ENCODE measurements around the gene PSAT1.

Gene PSAT1

GRCh38 chr9:78365748-78366697 lies 69.1 kb downstream of the PSAT1 start:
- peaks cover 18% of the 10 kb centered on the region for H3K27me3 Mint-ChIP-seq
- H3K4me3 Mint-ChIP-seq = no peak overlapping the region
- ATAC-seq (no peak), DNase-seq (no peak)
- no peaks in the 10 kb centered on the region for H3K4me1 Mint-ChIP-seq
- no peak overlapping the region for H3K27ac Mint-ChIP-seq
- no peaks in the 10 kb centered on the region for H3K9me3 Mint-ChIP-seq

- DNase-seq (no peak), ATAC-seq (no peak)
- H3K27ac Mint-ChIP-seq = no peak overlapping the region
- no peaks in the 10 kb centered on the region for H3K9me3 Mint-ChIP-seq
- no peaks in the 10 kb centered on the region for H3K4me1 Mint-ChIP-seq
- peaks cover 21% of the 10 kb centered on the region for H3K27me3 Mint-ChIP-seq
- H3K4me3 Mint-ChIP-seq = no peak overlapping the region
These were observed 69.9 kb downstream of the PSAT1 start for GRCh38 chr9:78366827-78367226.

GRCh38 chr9:78368236-78368635 lies 71.3 kb downstream of the PSAT1 start:
- Mint-ChIP-seq H3K27me3 (peaks cover 29% of the 10 kb centered on the region), H3K4me1 (no peaks in the 10 kb centered on the region), H3K27ac (no peak overlapping the region), H3K9me3 (no peaks in the 10 kb centered on the region), H3K4me3 (no peak overlapping the region)
- DNase-seq = no peak
- ATAC-seq = no peak

GRCh38 chr9:78369639-78370219 lies 72.8 kb downstream of the PSAT1 start:
- no peak for ATAC-seq
- H3K27ac Mint-ChIP-seq = no peak overlapping the region
- no peaks in the 10 kb centered on the region for H3K4me1 Mint-ChIP-seq
- no peak overlapping the region for H3K4me3 Mint-ChIP-seq
- H3K27me3 Mint-ChIP-seq = peaks cover 33% of the 10 kb centered on the region
- DNase-seq = peak; percentile 22 to 39
- H3K9me3 Mint-ChIP-seq = no peaks in the 10 kb centered on the region

GRCh38 chr9:78370991-78371390 lies 74.1 kb downstream of the PSAT1 start:
- H3K9me3 Mint-ChIP-seq = no peaks in the 10 kb centered on the region
- DNase-seq (no peak), ATAC-seq (no peak)
- H3K27me3 Mint-ChIP-seq = peaks cover 33% of the 10 kb centered on the region
- H3K27ac Mint-ChIP-seq = no peak overlapping the region
- H3K4me1 Mint-ChIP-seq = no peaks in the 10 kb centered on the region
- H3K4me3 Mint-ChIP-seq = no peak overlapping the region

- no peak for ATAC-seq
- H3K4me3 Mint-ChIP-seq = no peak overlapping the region
- peak overlapping the region in 1 of 2 donors; percentile 15 for H3K27ac Mint-ChIP-seq
- DNase-seq = no peak
- no peaks in the 10 kb centered on the region for H3K4me1 Mint-ChIP-seq
- H3K9me3 Mint-ChIP-seq = no peaks in the 10 kb centered on the region
- peaks cover 34% of the 10 kb centered on the region for H3K27me3 Mint-ChIP-seq
These were observed 75.1 kb downstream of the PSAT1 start for GRCh38 chr9:78371981-78372380.
